ENCODE results near the gene SIRT2. TPM values are rescaled to one million over a fixed set of nuclear protein-coding genes. Genes with fewer than 3 reads are reported as not detected.

Gene SIRT2
- total RNA-seq, 2 experiments from 2014 or later: 17.8 to 23.1 TPM

Other genes starting within 250 kb of the SIRT2 start
- gene CAPN12, start 155.1 kb downstream of the SIRT2 start, total RNA-seq: 1 to 10 TPM; 4.4 to 4.9 TPM
- not detected for gene LGALS7, start 126.1 kb downstream of the SIRT2 start, total RNA-seq
- not detected for gene LGALS7B, start 110.4 kb downstream of the SIRT2 start, total RNA-seq
- gene LGALS4, start 86.7 kb downstream of the SIRT2 start, total RNA-seq: 1 to 10 TPM in 1 of 2 experiments, under 1 TPM in 1; 0.59 to 1.1 TPM
- gene ECH1, start 67.8 kb downstream of the SIRT2 start, total RNA-seq: 100 to 1,000 TPM; 114 to 154 TPM
- gene HNRNPL, start 49.6 kb downstream of the SIRT2 start, total RNA-seq: 100 to 1,000 TPM; 714 to 722 TPM
- gene RINL, start 21.3 kb downstream of the SIRT2 start, total RNA-seq: 10 to 100 TPM; 85.8 to 90.3 TPM
- 10 to 100 TPM; 49.4 to 52.5 TPM for gene NFKBIB, start 351 bp upstream of the SIRT2 start, total RNA-seq
- gene CCER2, start 12.6 kb upstream of the SIRT2 start, total RNA-seq: under 1 TPM; 0.34 to 0.54 TPM
- 10 to 100 TPM; 36.7 to 39.4 TPM for gene SARS2, start 31.1 kb upstream of the SIRT2 start, total RNA-seq
- gene MRPS12, start 31.3 kb upstream of the SIRT2 start, total RNA-seq: 10 to 100 TPM; 62.4 to 76.0 TPM
- gene FBXO17, start 76.1 kb upstream of the SIRT2 start, total RNA-seq: not detected
- under 1 TPM; 0.71 to 0.90 TPM for gene FBXO27, start 132.9 kb upstream of the SIRT2 start, total RNA-seq
- not detected for gene ACP7, start 184.8 kb upstream of the SIRT2 start, total RNA-seq
- gene PAK4, start 226.2 kb upstream of the SIRT2 start, total RNA-seq: 10 to 100 TPM; 14.2 to 22.6 TPM